GM23338 (cell line): ENCODE measurements around the gene C14orf93. TPM values are rescaled to one million over a fixed set of nuclear protein-coding genes. Genes with fewer than 3 reads are reported as not detected.

Experiments used
- ATAC-seq: fragments of 200-7000 bp; cut with Tn5 transposase; 3 replicates; pipeline ENCODE4 v1.9.1; 2020
- DNase-seq: peaks from one replicate; pipeline ENCODE4 v3.0.0-alpha.2; 2015; ENCODE audit warnings: low spot score
- H2AFZ ChIP-seq: fragments of 200-600 bp; sonication (generic); 2 replicates; pipeline ENCODE4 v1.8.0; 2016; ENCODE audit warnings: antibody characterized with exemption, mild to moderate bottlenecking, moderate library complexity
- H3F3A ChIP-seq: fragments of 200-600 bp; sonication (generic); replicated peaks from 2 replicates; pipeline ENCODE4 v1.8.0; 2017; ENCODE audit warnings: antibody characterized with exemption, mixed run types, low read depth
- H3K27ac ChIP-seq: fragments of 200-600 bp; sonication (generic); 2 replicates; pipeline ENCODE4 v1.6.1; 2016; ENCODE audit warnings: low read depth
- H3K27me3 ChIP-seq: fragments of 200-600 bp; sonication (generic); 2 replicates; pipeline ENCODE4 v1.8.0; 2016; ENCODE audit warnings: mild to moderate bottlenecking, mixed run types, moderate library complexity; ENCODE audit not compliant: insufficient read depth
- H3K36me3 ChIP-seq: fragments of 200-600 bp; sonication (generic); 2 replicates; pipeline ENCODE4 v1.8.0; 2016; ENCODE audit warnings: mild to moderate bottlenecking; ENCODE audit not compliant: insufficient read depth
- H3K4me1 ChIP-seq: fragments of 200-600 bp; sonication (generic); 2 replicates; pipeline ENCODE4 v1.8.0; 2016; ENCODE audit warnings: mild to moderate bottlenecking, moderate library complexity; ENCODE audit not compliant: insufficient read depth
- H3K4me2 ChIP-seq: fragments of 200-600 bp; sonication (generic); 2 replicates; pipeline ENCODE4 v1.7.1; 2017; ENCODE audit warnings: mixed run types
- H3K4me3 ChIP-seq: fragments of 200-600 bp; sonication (generic); 2 replicates; pipeline ENCODE4 v1.6.1; 2016; ENCODE audit warnings: mixed run types
- H3K79me2 ChIP-seq: fragments of 200-600 bp; sonication (generic); replicated peaks from 2 replicates; pipeline ENCODE4 v1.8.0; 2017; ENCODE audit warnings: mild to moderate bottlenecking; ENCODE audit not compliant: insufficient read depth
- H3K9me2 ChIP-seq: fragments of 200-600 bp; sonication (generic); 2 replicates; pipeline ENCODE4 v1.8.0; 2017; ENCODE audit not compliant: insufficient read depth
- H4K20me1 ChIP-seq: fragments of 200-600 bp; sonication (generic); replicated peaks from 2 replicates; pipeline ENCODE4 v1.8.0; 2017; ENCODE audit warnings: mild to moderate bottlenecking; ENCODE audit not compliant: insufficient read depth
- H3K27ac Mint-ChIP-seq: 2 replicates; pipeline ENCODE4 v1.8.0; 2020; ENCODE audit warnings: inconsistent platforms, mild to moderate bottlenecking, moderate library complexity, mixed read lengths
- H3K27me3 Mint-ChIP-seq: 3 replicates; pipeline ENCODE4 v1.8.0; 2022; ENCODE audit warnings: low read depth, mild to moderate bottlenecking, moderate library complexity, mixed read lengths, inconsistent platforms; ENCODE audit not compliant: insufficient read depth, poor library complexity
- H3K36me3 Mint-ChIP-seq: 3 replicates; pipeline ENCODE4 v1.8.0; 2021; ENCODE audit warnings: low read depth, mild to moderate bottlenecking, inconsistent platforms, moderate library complexity, mixed read lengths
- H3K4me1 Mint-ChIP-seq: 3 replicates; pipeline ENCODE4 v1.8.0; 2020; ENCODE audit warnings: mild to moderate bottlenecking, inconsistent platforms, mixed read lengths
- H3K4me3 Mint-ChIP-seq: 3 replicates; pipeline ENCODE4 v1.8.0; 2021; ENCODE audit warnings: moderate library complexity, mild to moderate bottlenecking, inconsistent platforms, mixed read lengths
- H3K9me3 Mint-ChIP-seq: 3 replicates; pipeline ENCODE4 v1.8.0; 2020; ENCODE audit warnings: moderate library complexity, mild to moderate bottlenecking, inconsistent platforms, mixed read lengths
- CREB1 ChIP-seq: fragments of 250-450 bp; sonication (Bioruptor Pico); IDR thresholded peaks from 2 replicates; pipeline ENCODE4 v1.5.0; 2020; ENCODE audit warnings: low read depth, mild to moderate bottlenecking, moderate library complexity
- CTCF ChIP-seq, 2 experiments: fragments of 200-600 bp in 1 of 2; sonication (generic) in 1 of 2; conservative IDR thresholded peaks; 2 replicates each; pipeline versions ENCODE4 v1.5.1 to v1.6.1; 2016 to 2017; ENCODE audit warnings: antibody characterized with exemption in 2 of 2, low read depth in 2 of 2, mild to moderate bottlenecking in 2 of 2, moderate library complexity in 1 of 2
- ETS1 ChIP-seq: IDR thresholded peaks from 2 replicates; pipeline ENCODE4 v1.6.1; 2016; ENCODE audit warnings: antibody characterized with exemption
- EZH2 ChIP-seq: fragments of 200-600 bp; sonication (generic); IDR thresholded peaks from one replicate; pipeline ENCODE4 v1.8.0; 2017; ENCODE audit warnings: antibody characterized with exemption, mild to moderate bottlenecking, low read depth; ENCODE audit not compliant: unreplicated experiment
- EZH2phosphoT487 ChIP-seq: fragments of 200-600 bp; sonication (generic); IDR thresholded peaks from one replicate; pipeline ENCODE4 v1.8.1; 2018; ENCODE audit warnings: antibody characterized with exemption; ENCODE audit not compliant: unreplicated experiment
- JUNB ChIP-seq: IDR thresholded peaks from one replicate; pipeline ENCODE4 v1.6.1; 2016; ENCODE audit warnings: antibody characterized with exemption; ENCODE audit not compliant: unreplicated experiment
- NANOG ChIP-seq: IDR thresholded peaks from 2 replicates; pipeline ENCODE4 v1.6.1; 2016; ENCODE audit warnings: antibody characterized with exemption, borderline replicate concordance
- POLR2AphosphoS5 ChIP-seq: IDR thresholded peaks from 2 replicates; pipeline ENCODE4 v1.6.1; 2016; ENCODE audit warnings: antibody characterized with exemption, low read depth
- REST ChIP-seq: IDR thresholded peaks from one replicate; pipeline ENCODE4 v1.6.1; 2018; ENCODE audit warnings: antibody characterized with exemption; ENCODE audit not compliant: unreplicated experiment
- STAT1 ChIP-seq: IDR thresholded peaks from one replicate; pipeline ENCODE4 v1.6.1; 2016; ENCODE audit warnings: antibody characterized with exemption; ENCODE audit not compliant: unreplicated experiment
- ZNF114 ChIP-seq: fragments of 250-450 bp; sonication (Bioruptor Pico); IDR thresholded peaks from 2 replicates; pipeline ENCODE4 v1.5.0; 2020; ENCODE audit warnings: mild to moderate bottlenecking, moderate library complexity
- ZNF331 ChIP-seq: fragments of 250-450 bp; sonication (Bioruptor Pico); IDR thresholded peaks from 2 replicates; pipeline ENCODE4 v1.5.0; 2020; ENCODE audit warnings: low read depth, mild to moderate bottlenecking, moderate library complexity
- polyA plus RNA-seq: library from polyadenylated mRNA; unstranded; fragments of >200 nt; fragmentation: Nextera tagmentation; extraction: Ambion mirVana; gene quantifications from 2 replicates; pipeline ENCODE4 v1.2.1, GENCODE V29; 2016
- total RNA-seq: library from RNA; depleted of rRNA; stranded (reverse); fragments of >200 nt; shearing (Covaris generic); gene quantifications from 2 replicates; pipeline ENCODE4 v1.2.3, GENCODE V29; 2014
- TF ChIP-seq, protein P1 (sequence below): fragments of 250-450 bp; sonication (Bioruptor Pico); IDR thresholded peaks from 2 replicates; pipeline ENCODE4 v1.5.0; 2020; ENCODE audit warnings: mild to moderate bottlenecking, moderate library complexity

Gene C14orf93
- total and polyA plus RNA-seq, 2 experiments from 2014 or later = 3.5 to 11.7 TPM

DNA sequence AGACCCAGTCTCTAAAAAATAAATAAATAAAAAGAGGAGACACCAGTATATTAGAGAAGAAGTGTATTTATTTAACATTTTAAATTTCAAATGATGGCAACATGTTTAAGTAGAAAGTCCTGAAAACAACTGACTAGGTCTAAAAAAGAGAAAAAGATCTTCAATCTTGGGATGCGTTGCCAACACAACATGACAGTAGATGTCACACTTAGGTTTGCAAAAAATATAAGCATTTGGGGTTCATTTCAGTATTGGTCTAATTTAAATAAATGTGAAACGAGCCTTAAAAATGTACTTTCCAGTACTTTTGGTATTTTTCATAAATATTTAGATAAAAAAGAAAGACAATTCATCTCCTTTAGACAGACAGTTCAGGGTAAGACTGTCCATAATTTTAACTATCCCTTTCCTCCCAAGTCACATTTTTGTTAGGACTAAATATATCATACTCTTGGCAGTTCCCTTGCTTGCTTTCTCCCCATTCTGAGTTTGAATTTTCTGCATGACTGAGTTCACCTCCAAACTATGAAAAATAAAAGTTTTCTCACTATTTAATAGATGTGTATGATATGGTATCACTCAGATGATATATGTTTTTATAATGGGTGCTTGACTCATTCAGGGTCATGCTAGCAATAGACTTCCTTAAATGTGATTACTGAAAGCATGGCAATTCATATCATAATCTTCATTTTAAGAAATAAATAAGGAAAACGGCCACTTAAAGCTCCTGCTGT is 4.3 kb downstream of the C14orf93 start:
- Mint-ChIP-seq H3K36me3 (peaks cover 5% of the 10 kb centered on the region; the same call in 2 of the 3 replicates), H3K27me3 (peaks cover 8% of the 10 kb centered on the region), H3K9me3 (no peaks in the 10 kb centered on the region; the same call in 2 of the 3 replicates), H3K4me1 (peaks cover 29% of the 10 kb centered on the region), H3K27ac (no peak overlapping the region), H3K4me3 (peak overlapping the region; percentile 94)
- Histone ChIP-seq H3K27ac (no peak overlapping the region), H3K4me2 (peak overlapping the region; percentile 79), H3K79me2 (no peaks in the 10 kb centered on the region), H3F3A (0 out of 2 replicates have a peak, but pooled peaks cover 5% of the 10 kb centered on the region), H3K27me3 (no peaks in the 10 kb centered on the region), H3K9me2 (no peaks in the 10 kb centered on the region), H4K20me1 (no peaks in the 10 kb centered on the region), H3K36me3 (no peaks in the 10 kb centered on the region), H3K4me3 (peak overlapping the region; percentile 64), H3K4me1 (peaks cover 11% of the 10 kb centered on the region; the same call in 1 of the 2 replicates), H2AFZ (no peak overlapping the region)
- ATAC-seq (no peak), DNase-seq (no peak)
- TF ChIP-seq JUNB (no peak), ETS1 (no peak), ZNF114 (CRISPR knock-in tag) (no peak), NANOG (no peak), EZH2phosphoT487 (no peak), CREB1 (CRISPR knock-in tag) (no peak), STAT1 (no peak), CTCF (conservative IDR thresholded peaks at IDR 0.05; ENCODE audit: low read depth in 2 of 2) (no peak), ZNF331 (CRISPR knock-in tag) (no peak), REST (no peak), POLR2AphosphoS5 (no peak), EZH2 (no peak)
- TF ChIP-seq, protein P1, sequence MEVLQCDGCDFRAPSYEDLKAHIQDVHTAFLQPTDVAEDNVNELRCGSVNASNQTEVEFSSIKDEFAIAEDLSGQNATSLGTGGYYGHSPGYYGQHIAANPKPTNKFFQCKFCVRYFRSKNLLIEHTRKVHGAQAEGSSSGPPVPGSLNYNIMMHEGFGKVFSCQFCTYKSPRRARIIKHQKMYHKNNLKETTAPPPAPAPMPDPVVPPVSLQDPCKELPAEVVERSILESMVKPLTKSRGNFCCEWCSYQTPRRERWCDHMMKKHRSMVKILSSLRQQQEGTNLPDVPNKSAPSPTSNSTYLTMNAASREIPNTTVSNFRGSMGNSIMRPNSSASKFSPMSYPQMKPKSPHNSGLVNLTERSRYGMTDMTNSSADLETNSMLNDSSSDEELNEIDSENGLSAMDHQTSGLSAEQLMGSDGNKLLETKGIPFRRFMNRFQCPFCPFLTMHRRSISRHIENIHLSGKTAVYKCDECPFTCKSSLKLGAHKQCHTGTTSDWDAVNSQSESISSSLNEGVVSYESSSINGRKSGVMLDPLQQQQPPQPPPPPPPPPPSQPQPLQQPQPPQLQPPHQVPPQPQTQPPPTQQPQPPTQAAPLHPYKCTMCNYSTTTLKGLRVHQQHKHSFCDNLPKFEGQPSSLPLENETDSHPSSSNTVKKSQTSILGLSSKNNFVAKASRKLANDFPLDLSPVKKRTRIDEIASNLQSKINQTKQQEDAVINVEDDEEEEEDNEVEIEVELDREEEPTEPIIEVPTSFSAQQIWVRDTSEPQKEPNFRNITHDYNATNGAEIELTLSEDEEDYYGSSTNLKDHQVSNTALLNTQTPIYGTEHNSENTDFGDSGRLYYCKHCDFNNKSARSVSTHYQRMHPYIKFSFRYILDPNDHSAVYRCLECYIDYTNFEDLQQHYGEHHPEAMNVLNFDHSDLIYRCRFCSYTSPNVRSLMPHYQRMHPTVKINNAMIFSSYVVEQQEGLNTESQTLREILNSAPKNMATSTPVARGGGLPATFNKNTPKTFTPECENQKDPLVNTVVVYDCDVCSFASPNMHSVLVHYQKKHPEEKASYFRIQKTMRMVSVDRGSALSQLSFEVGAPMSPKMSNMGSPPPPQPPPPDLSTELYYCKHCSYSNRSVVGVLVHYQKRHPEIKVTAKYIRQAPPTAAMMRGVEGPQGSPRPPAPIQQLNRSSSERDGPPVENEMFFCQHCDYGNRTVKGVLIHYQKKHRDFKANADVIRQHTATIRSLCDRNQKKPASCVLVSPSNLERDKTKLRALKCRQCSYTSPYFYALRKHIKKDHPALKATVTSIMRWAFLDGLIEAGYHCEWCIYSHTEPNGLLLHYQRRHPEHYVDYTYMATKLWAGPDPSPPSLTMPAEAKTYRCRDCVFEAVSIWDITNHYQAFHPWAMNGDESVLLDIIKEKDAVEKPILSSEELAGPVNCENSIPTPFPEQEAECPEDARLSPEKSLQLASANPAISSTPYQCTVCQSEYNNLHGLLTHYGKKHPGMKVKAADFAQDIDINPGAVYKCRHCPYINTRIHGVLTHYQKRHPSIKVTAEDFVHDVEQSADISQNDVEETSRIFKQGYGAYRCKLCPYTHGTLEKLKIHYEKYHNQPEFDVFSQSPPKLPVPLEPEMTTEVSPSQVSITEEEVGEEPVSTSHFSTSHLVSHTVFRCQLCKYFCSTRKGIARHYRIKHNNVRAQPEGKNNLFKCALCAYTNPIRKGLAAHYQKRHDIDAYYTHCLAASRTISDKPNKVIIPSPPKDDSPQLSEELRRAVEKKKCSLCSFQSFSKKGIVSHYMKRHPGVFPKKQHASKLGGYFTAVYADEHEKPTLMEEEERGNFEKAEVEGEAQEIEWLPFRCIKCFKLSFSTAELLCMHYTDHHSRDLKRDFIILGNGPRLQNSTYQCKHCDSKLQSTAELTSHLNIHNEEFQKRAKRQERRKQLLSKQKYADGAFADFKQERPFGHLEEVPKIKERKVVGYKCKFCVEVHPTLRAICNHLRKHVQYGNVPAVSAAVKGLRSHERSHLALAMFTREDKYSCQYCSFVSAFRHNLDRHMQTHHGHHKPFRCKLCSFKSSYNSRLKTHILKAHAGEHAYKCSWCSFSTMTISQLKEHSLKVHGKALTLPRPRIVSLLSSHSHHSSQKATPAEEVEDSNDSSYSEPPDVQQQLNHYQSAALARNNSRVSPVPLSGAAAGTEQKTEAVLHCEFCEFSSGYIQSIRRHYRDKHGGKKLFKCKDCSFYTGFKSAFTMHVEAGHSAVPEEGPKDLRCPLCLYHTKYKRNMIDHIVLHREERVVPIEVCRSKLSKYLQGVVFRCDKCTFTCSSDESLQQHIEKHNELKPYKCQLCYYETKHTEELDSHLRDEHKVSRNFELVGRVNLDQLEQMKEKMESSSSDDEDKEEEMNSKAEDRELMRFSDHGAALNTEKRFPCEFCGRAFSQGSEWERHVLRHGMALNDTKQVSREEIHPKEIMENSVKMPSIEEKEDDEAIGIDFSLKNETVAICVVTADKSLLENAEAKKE (CRISPR knock-in tag) = no peak
